Measurements from ENCODE around the gene AGRN. TPM values are rescaled to one million over a fixed set of nuclear protein-coding genes. Genes with fewer than 3 reads are reported as not detected.

The AGRN gene
- total RNA-seq, 4 donors from 2014 or later, result 20.0 to 35.8 (median 32.0) TPM

DNA sequence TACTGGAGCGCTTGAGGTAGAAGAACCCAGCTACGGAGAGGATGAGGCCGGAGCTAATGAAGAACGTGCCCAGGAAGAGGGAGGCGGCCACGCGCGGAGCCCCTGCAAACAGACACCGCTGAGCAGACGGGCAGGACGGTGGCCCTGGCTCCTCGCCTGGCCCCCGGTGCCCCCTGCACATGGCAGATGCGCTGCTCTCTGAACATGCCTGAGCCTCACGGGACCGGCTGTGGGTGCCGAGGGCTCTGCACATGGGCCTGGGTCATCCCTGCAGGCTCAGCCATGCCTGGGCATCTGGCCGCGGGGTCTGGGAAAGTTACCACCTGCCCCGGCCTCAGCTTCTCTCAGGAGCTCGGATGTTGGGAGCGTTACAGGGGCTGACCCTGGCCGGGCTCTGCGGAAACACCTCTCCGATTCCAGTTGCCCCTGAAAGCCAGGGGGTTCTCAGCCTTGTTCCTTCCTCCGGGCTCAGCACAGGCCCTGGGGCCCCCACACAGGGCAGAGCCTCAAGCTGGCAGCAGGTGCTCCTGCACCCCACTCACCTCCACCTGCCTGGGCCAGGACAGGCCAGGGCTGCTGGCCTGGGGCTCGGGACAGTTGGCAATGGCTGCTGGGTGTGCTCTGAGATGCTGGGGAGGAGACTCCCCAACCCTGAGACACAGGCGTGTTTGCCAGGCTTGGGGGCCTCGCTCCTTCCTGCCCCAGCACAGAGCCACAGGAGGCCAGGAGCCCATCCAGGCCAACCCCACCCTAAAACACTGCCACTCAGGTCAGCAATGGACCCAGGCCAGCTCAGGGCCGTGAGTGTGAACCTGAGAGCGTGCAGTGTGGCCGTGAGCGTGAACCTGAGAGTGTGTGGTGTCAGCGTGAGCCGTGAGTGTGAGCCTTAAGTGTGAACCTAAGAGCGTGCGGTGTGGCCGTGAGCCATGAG, 66.3 kb downstream of the AGRN start:
- Histone ChIP-seq H3K9me3 (no peaks in the 10 kb centered on the region), H3K27ac (no peak overlapping the region), H3K4me1 (no peaks in the 10 kb centered on the region), H3K27me3 (no peaks in the 10 kb centered on the region), H3K36me3 (peaks cover 0 to 31% (median 0%) of the 10 kb centered on the region in 3 donors), H3K4me3 (no peak overlapping the region)
- DNase-seq, result no peak
- TF ChIP-seq POLR2A (IDR thresholded peaks at IDR 0.05), result no peak
- TF ChIP-seq, protein P1, sequence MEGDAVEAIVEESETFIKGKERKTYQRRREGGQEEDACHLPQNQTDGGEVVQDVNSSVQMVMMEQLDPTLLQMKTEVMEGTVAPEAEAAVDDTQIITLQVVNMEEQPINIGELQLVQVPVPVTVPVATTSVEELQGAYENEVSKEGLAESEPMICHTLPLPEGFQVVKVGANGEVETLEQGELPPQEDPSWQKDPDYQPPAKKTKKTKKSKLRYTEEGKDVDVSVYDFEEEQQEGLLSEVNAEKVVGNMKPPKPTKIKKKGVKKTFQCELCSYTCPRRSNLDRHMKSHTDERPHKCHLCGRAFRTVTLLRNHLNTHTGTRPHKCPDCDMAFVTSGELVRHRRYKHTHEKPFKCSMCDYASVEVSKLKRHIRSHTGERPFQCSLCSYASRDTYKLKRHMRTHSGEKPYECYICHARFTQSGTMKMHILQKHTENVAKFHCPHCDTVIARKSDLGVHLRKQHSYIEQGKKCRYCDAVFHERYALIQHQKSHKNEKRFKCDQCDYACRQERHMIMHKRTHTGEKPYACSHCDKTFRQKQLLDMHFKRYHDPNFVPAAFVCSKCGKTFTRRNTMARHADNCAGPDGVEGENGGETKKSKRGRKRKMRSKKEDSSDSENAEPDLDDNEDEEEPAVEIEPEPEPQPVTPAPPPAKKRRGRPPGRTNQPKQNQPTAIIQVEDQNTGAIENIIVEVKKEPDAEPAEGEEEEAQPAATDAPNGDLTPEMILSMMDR (IDR thresholded peaks at IDR 0.05), result no peak
- 90 to 97% methylated on average over 4 to 21 of the region's 38 CpGs for WGBS, 2 donors
- intact Hi-C loops (cut with DNase I), result no loop called here

GRCh38 chr1:1086911-1087341, 67.0 kb downstream of the AGRN start:
- no peak for DNase-seq
- H3K27ac ChIP-seq, result no peak overlapping the region
- no CpG with 5 or more reads among the region's 17 CpGs for WGBS, 2 donors
- peaks cover 0 to 31% (median 0%) of the 10 kb centered on the region in 3 donors for H3K36me3 ChIP-seq
- H3K9me3 ChIP-seq, result no peaks in the 10 kb centered on the region
- TF ChIP-seq POLR2A (IDR thresholded peaks at IDR 0.05), result no peak
- TF ChIP-seq, protein P1 (IDR thresholded peaks at IDR 0.05), result no peak
- intact Hi-C loops (cut with DNase I), result no loop called here
- H3K4me3 ChIP-seq, result no peak overlapping the region
- H3K4me1 ChIP-seq, result no peaks in the 10 kb centered on the region
- no peaks in the 10 kb centered on the region for H3K27me3 ChIP-seq

DNA sequence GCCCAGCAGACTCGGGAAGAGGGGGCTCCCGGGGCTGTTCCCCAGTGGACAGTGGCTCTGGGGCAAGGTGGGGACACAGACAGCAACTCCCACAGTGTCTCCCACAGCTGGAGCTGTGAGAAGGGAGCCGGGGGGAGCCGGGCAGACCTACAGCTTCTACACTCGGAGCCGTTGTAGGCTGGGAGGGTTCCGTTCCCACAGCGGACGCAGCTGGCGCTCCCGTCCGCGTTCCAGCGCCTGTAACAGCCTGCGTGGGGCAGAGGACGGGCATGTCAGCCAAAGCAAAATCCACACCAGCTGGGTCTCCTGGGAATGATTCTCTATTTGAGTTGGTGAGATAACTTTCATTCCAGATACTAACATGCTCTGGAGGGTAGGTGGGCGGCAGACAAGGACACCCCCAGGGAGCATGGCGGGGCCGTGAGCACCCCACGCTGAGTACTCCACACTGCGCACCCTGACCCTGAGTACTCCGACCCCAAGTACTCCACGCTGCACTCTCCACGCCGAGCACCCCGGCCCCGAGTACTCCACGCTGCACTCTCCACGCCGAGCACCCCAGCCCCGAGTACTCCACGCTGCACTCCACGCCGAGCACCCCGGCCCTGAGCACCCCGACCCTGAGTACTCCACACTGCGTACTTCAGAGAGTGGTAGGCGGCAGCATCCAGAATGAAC, 67.6 kb downstream of the AGRN start:
- TF ChIP-seq, protein P1 (IDR thresholded peaks at IDR 0.05), result no peak
- no peak for TF ChIP-seq POLR2A (IDR thresholded peaks at IDR 0.05)
- DNase-seq, result no peak
- H3K27ac ChIP-seq, result no peak overlapping the region
- no peaks in the 10 kb centered on the region for H3K4me1 ChIP-seq
- no peak overlapping the region for H3K4me3 ChIP-seq
- H3K36me3 ChIP-seq, result peaks cover 0 to 31% (median 0%) of the 10 kb centered on the region in 3 donors
- WGBS, 2 donors, result 67 to 94% methylated on average over 7 to 17 of the region's 38 CpGs
- H3K27me3 ChIP-seq, result no peaks in the 10 kb centered on the region
- intact Hi-C loops (cut with DNase I), result no loop called here
- no peaks in the 10 kb centered on the region for H3K9me3 ChIP-seq

DNA sequence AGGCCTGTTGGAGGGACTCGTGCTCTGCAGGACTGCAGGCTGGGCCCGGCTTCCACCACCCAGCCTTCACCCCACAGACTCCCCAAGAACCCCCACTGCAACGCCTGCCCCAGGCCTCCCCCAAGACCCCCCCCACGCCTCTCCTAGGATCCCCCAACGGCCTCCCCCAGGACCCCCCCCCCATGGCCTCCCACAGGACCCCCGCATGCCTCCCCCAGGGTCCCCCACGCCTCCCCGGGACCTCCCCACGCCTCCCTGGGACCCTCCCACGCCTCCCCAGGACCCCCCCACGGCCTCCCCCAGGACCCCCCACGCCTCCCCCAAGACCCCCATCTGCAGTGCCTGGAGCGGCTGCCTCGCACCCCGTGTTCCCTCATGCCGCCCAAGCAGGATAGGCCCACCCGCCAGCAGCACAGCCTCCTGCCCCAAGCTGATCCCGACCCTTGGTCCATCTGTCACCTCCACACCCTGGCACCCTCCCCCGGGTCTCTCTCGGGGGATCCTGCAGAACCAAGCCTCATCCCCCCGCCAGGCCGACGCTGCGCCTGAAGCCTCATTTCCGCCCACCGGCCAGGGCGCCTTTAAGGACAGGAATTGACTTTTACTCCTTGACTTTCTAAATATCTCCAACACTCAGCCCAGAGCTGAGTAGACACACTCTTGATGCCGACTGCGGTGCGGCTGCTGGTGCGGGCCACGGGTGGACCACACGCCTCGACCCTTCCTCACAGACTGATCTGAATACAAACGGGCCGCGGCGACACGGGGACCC, 68.3 kb downstream of the AGRN start:
- Histone ChIP-seq H3K27me3 (no peaks in the 10 kb centered on the region), H3K27ac (no peak overlapping the region), H3K9me3 (no peaks in the 10 kb centered on the region), H3K4me3 (no peak overlapping the region), H3K36me3 (peaks cover 0 to 25% (median 0%) of the 10 kb centered on the region in 3 donors), H3K4me1 (no peaks in the 10 kb centered on the region)
- intact Hi-C loops (cut with DNase I), result no loop called here
- DNase-seq, result no peak
- no peak for TF ChIP-seq POLR2A (IDR thresholded peaks at IDR 0.05)
- TF ChIP-seq, protein P1 (IDR thresholded peaks at IDR 0.05), result no peak
- WGBS, 2 donors, result 91 to 98% methylated on average over 7 to 23 of the region's 39 CpGs
